ENCODE results near the gene LRP1-AS.

DNA sequence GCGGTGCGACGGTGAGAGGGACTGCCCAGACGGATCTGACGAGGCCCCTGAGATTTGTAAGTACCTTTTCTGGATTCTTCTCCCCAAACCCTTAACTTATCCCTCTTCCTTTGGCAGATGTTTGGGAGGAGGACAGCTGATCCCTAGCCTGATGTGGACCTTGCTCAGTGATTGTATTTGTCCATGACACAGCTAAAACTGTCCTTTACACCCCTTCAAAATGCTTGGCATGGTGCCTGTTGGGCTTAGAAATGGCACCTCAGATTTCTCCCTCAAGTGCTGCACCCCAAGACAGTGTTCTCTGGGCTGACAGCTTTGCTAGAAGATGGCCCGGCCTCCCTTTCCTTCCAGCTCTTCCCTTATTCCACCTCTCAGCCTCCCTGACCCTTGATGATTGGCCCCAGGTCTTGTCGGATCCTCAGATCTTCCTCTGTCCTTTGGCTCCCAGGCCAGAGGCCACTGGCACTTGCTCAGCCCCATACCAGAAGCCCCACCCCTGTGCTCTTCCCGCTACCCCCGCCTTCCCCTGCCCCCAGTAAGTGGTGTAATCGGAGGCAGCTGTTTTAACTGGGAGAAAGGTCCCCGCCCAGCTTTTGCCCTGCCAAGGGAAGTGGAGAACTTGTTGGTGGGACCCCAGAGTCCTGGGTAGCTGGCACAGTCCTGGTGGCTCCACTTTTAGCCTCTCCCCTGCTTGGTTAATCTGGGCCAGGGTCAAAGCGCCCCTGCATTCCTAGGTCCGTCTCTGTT is 8.7 kb downstream of the LRP1-AS start:
- TF ChIP-seq, protein P1, sequence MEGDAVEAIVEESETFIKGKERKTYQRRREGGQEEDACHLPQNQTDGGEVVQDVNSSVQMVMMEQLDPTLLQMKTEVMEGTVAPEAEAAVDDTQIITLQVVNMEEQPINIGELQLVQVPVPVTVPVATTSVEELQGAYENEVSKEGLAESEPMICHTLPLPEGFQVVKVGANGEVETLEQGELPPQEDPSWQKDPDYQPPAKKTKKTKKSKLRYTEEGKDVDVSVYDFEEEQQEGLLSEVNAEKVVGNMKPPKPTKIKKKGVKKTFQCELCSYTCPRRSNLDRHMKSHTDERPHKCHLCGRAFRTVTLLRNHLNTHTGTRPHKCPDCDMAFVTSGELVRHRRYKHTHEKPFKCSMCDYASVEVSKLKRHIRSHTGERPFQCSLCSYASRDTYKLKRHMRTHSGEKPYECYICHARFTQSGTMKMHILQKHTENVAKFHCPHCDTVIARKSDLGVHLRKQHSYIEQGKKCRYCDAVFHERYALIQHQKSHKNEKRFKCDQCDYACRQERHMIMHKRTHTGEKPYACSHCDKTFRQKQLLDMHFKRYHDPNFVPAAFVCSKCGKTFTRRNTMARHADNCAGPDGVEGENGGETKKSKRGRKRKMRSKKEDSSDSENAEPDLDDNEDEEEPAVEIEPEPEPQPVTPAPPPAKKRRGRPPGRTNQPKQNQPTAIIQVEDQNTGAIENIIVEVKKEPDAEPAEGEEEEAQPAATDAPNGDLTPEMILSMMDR (IDR thresholded peaks at IDR 0.05) = no peak
- TF ChIP-seq EP300 (IDR thresholded peaks at IDR 0.05) = no peak

Measured in stomach (tissue), 4 donors.